ENCODE measurements around the gene NUDCD3. TPM values are rescaled to one million over a fixed set of nuclear protein-coding genes. Genes with fewer than 3 reads are reported as not detected.

The NUDCD3 gene
- total RNA-seq, 3 donors from 2014 or later, result 52.1 to 64.0 (median 60.0) TPM

GRCh38 chr7:44522315-44522714 lies 31.9 kb upstream of the NUDCD3 start:
- intact Hi-C loops (cut with DNase I; ENCODE audit: low total_unique reads), result no loop called here
- TF ChIP-seq POLR2AphosphoS5 (IDR thresholded peaks at IDR 0.05) (no peak), CTCF (IDR thresholded peaks at IDR 0.05) (no peak), POLR2A (IDR thresholded peaks at IDR 0.05) (no peak)
- no peaks in the 10 kb centered on the region for H3K27me3 ChIP-seq
- DNase-seq (ENCODE audit: low spot score in 2 of 2), result no peak
- H3K4me1 ChIP-seq, result no peaks in the 10 kb centered on the region
- no peak overlapping the region for H3K4me3 ChIP-seq
- H3K36me3 ChIP-seq, result no peaks in the 10 kb centered on the region
- peaks cover 17 to 25% of the 10 kb centered on the region in 2 donors for H3K9me3 ChIP-seq
- no peak overlapping the region for H3K27ac ChIP-seq

GRCh38 chr7:44521347-44522095 lies 31.1 kb upstream of the NUDCD3 start:
- no peak overlapping the region for H3K4me3 ChIP-seq
- intact Hi-C loops (cut with DNase I; ENCODE audit: low total_unique reads), result no loop called here
- no peaks in the 10 kb centered on the region for H3K4me1 ChIP-seq
- no peak overlapping the region for H3K27ac ChIP-seq
- no peaks in the 10 kb centered on the region for H3K27me3 ChIP-seq
- no peak for TF ChIP-seq POLR2A (IDR thresholded peaks at IDR 0.05)
- TF ChIP-seq CTCF (IDR thresholded peaks at IDR 0.05), result no peak
- TF ChIP-seq POLR2AphosphoS5 (IDR thresholded peaks at IDR 0.05), result no peak
- DNase-seq (ENCODE audit: low spot score in 2 of 2), result no peak
- H3K9me3 ChIP-seq, result peaks cover 15 to 18% of the 10 kb centered on the region in 2 donors
- no peaks in the 10 kb centered on the region for H3K36me3 ChIP-seq

- H3K9me3 ChIP-seq, result peaks cover 5 to 10% of the 10 kb centered on the region in 2 donors
- H3K27me3 ChIP-seq, result no peaks in the 10 kb centered on the region
- TF ChIP-seq POLR2A (IDR thresholded peaks at IDR 0.05), result no peak
- TF ChIP-seq POLR2AphosphoS5 (IDR thresholded peaks at IDR 0.05), result no peak
- TF ChIP-seq CTCF (IDR thresholded peaks at IDR 0.05), result no peak
- H3K27ac ChIP-seq, result no peak overlapping the region
- H3K4me1 ChIP-seq, result no peaks in the 10 kb centered on the region
- DNase-seq (ENCODE audit: low spot score in 2 of 2), result no peak
- no peaks in the 10 kb centered on the region for H3K36me3 ChIP-seq
- H3K4me3 ChIP-seq, result no peak overlapping the region
- intact Hi-C loops (cut with DNase I; ENCODE audit: low total_unique reads), result no loop called here
Measured at GRCh38 chr7:44520574-44520973, 30.1 kb upstream of the NUDCD3 start.

GRCh38 chr7:44519546-44519945 lies 29.1 kb upstream of the NUDCD3 start:
- Histone ChIP-seq H3K27ac (no peak overlapping the region), H3K4me3 (no peak overlapping the region), H3K27me3 (no peaks in the 10 kb centered on the region), H3K4me1 (no peaks in the 10 kb centered on the region), H3K36me3 (no peaks in the 10 kb centered on the region), H3K9me3 (peaks cover 0 to 9% of the 10 kb centered on the region in 2 donors)
- no peak for DNase-seq (ENCODE audit: low spot score in 2 of 2)
- TF ChIP-seq POLR2AphosphoS5 (IDR thresholded peaks at IDR 0.05), result no peak
- no peak for TF ChIP-seq CTCF (IDR thresholded peaks at IDR 0.05)
- no peak for TF ChIP-seq POLR2A (IDR thresholded peaks at IDR 0.05)
- intact Hi-C loops (cut with DNase I; ENCODE audit: low total_unique reads), result no loop called here

GRCh38 chr7:44518761-44519160 lies 28.3 kb upstream of the NUDCD3 start:
- Histone ChIP-seq H3K4me3 (no peak overlapping the region), H3K27me3 (no peaks in the 10 kb centered on the region), H3K27ac (no peak overlapping the region), H3K36me3 (no peaks in the 10 kb centered on the region), H3K4me1 (no peaks in the 10 kb centered on the region), H3K9me3 (peaks cover 0 to under 1% of the 10 kb centered on the region in 2 donors)
- intact Hi-C loops (cut with DNase I; ENCODE audit: low total_unique reads), result no loop called here
- no peak for TF ChIP-seq POLR2AphosphoS5 (IDR thresholded peaks at IDR 0.05)
- TF ChIP-seq POLR2A (IDR thresholded peaks at IDR 0.05), result no peak
- no peak for TF ChIP-seq CTCF (IDR thresholded peaks at IDR 0.05)
- DNase-seq (ENCODE audit: low spot score in 2 of 2), result no peak
